Glomerular endothelial cell (primary cell): Measurements from ENCODE around the gene CA9. TPM values are rescaled to one million over a fixed set of nuclear protein-coding genes. Genes with fewer than 3 reads are reported as not detected.
"Not testable (repeated sequence)": the region's sequence is repeated elsewhere in the genome, so short reads cannot be mapped to it uniquely, and the experiment has no call there.

ENCODE experiments used
- DNase-seq: peaks from one replicate; pipeline ENCODE4 v3.0.0-alpha.2; 2011; ENCODE audit warnings: low read depth, low spot score; ENCODE audit errors: extremely low read depth
- total RNA-seq: library from RNA; depleted of rRNA; stranded (reverse); fragments of >200 nt; gene quantifications from 2 replicates; pipeline ENCODE4 v1.2.3, GENCODE V29; 2015

The CA9 gene
- total RNA-seq, result 0.15 TPM in 1 of 2 replicates, not detected in the other

DNA sequence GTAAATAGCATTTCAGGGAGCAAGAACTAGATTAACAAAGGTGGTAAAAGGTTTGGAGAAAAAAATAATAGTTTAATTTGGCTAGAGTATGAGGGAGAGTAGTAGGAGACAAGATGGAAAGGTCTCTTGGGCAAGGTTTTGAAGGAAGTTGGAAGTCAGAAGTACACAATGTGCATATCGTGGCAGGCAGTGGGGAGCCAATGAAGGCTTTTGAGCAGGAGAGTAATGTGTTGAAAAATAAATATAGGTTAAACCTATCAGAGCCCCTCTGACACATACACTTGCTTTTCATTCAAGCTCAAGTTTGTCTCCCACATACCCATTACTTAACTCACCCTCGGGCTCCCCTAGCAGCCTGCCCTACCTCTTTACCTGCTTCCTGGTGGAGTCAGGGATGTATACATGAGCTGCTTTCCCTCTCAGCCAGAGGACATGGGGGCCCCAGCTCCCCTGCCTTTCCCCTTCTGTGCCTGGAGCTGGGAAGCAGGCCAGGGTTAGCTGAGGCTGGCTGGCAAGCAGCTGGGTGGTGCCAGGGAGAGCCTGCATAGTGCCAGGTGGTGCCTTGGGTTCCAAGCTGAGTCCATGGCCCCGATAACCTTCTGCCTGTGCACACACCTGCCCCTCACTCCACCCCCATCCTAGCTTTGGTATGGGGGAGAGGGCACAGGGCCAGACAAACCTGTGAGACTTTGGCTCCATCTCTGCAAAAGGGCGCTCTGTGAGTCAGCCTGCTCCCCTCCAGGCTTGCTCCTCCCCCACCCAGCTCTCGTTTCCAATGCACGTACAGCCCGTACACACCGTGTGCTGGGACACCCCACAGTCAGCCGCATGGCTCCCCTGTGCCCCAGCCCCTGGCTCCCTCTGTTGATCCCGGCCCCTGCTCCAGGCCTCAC is at the start of gene CA9:
Gene CA9, plus strand, starts transcription at position 797 of the 893 bp plus-strand sequence. Its CDS starts 32 bp downstream, at position 829.
- DNase-seq, result no peak

DNA sequence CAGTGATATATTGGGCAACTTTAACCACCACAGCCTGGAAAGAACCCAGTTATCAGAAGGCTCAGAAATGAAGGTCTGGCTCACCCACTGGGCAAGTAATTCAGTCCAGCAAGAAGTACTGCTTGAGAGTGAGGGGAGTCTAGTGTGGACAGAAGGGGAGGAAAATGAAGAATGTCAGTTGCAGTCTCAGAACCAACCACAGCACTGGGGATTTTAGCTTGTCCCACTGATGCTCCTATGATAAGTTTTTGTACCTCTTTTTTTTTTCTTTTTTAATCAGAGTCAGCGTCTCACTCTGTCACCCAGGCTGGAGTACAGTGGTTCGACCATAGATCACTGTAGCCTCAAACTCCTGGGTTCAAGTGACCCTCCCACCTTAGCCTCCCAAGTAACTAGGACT is 46.2 kb upstream of the CA9 start:
- no peak for DNase-seq

DNA sequence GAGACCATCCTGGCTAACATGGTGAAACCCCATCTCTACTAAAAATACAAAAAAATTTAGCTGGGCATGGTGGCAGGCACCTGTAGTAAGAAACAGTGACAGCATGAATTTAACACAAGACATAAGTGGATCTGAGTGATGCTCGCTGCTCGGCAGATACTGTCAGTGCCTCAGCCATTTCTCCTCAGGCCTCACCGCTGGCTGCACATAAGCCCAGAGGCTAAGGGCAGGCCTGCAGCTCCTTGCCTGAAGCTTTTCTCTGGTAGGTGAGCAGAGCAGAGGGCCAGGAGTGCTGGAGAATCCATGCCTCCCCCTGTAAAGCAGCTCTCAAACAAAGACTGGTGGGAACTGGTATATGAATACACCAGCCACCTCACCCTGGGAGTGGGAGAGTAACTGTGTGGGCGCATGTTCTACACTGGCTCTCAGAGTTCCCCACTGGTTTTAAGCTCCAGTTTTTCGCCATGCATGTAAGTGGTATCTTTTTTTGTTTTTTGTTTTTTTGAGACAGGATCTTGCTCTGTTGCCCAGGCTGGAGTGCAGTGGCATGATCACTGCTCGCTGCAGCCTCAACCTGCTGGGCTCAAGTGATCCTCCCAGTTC is 45.2 kb upstream of the CA9 start:
- no peak for DNase-seq

DNA sequence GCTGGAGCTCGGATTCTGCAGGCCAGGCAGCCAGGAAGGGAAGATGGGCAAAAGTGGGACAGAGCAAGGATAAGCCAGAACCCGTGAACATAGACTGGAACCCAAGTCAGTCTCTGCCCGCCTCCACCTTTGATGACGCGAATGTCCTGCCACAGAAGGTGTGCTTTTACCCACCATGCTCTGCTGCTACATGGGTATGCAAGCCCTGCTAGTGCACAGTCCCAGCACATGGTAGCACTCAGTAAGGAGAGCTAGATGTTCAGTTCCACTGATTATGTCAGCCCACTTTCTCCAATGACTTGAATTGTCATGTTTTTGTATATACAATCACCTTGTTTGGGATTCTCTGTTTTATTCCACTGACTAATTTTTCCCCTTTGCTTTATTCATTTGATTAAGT is 44.1 kb upstream of the CA9 start:
- DNase-seq, result no peak

DNA sequence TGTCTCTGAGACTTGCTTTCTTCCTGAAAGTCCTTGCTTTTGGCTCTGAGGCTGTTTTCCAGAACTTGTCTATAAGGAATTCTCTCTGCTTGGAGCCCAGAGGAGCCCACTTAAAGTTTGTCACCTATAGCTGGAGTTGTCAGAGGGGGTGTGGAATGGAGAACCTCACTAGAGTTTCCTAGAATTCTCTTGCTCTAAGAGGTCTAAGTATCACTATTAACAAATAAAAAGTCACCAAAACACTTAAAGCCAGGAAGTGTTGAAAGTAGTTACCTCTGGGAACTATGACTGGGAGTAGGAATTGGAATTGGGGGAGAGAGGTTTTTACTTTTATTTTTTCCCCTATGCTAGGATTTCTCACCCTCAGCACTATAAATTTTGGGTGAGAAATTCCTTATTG is 38.0 kb upstream of the CA9 start:
- DNase-seq, result no peak

DNA sequence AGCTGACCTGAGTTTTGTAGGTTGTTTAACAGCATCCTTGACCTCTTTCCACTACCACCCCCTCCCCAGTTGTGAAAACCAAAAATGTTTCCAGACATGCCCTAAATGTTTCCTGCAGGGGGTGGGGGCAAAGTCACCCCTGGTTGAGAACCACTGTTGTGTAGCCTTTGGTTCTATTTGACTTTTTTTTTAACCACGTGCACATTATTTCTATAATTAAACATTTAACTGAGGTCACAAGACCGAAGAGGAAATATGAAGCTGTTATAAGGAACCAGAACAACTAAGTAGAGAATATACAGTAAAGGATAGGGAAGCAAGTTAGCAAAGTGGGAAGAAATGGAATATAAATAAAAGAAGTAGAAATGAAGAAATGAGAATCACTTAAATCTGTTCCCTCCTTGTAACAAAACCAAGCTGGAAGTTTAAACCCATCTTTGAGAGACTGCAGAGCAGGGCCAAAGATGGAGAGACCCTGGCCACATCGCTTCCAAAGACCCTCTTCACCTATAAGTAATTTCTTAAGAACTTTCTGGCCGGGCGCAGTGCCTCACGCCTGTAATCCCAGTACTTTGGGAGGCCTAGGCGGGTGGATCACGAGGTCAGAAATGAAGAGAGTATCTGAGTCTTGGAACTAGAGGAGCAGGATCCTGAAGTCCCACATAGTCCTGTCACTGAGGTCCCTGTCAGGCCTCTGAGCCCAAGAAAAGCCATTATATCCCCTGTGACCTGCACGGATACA is 37.4 kb upstream of the CA9 start:
- DNase-seq, result no peak

DNA sequence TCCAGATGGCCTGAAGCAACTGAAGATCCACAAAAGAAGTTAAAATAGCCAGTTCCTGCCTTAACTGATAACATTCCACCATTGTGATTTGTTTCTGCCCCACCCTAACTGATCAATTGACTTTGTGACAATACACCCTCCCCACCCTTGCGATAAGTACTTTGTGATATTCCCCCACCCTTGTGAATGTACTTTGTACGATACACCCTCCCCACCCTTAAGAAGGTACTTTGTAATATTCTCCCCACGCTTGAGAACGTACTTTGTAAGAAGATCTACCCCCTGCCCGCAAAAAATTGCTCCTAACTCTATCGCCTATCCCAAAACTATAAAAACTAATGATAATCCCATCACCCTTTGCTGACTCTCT is 36.9 kb upstream of the CA9 start:
- DNase-seq, result not testable (repeated sequence)

DNA sequence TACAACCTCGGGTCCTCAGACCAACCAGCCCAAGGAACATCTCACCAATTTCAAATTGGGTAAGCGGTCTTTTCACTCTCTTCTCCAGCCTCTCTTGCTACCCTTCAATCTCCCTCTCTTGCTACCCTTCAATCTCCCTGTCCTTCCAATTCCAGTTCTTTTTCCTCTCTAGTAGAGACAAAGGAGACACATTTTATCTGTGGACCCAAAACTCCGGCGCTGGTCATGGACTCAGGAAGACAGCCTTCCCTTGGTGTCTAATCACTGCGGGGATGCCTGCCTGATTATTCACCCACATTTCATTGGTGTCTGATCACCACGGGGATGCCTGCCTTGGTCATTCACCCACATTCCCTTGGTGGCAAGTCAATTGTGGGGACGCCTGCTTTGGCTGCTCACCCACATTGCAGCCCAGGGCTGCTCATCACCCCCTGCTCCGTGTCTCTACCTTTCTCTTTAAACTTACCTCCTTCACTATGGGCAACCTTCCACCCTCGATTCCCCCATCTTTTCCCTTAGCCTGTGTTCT is 36.2 kb upstream of the CA9 start:
- not testable (repeated sequence) for DNase-seq

DNA sequence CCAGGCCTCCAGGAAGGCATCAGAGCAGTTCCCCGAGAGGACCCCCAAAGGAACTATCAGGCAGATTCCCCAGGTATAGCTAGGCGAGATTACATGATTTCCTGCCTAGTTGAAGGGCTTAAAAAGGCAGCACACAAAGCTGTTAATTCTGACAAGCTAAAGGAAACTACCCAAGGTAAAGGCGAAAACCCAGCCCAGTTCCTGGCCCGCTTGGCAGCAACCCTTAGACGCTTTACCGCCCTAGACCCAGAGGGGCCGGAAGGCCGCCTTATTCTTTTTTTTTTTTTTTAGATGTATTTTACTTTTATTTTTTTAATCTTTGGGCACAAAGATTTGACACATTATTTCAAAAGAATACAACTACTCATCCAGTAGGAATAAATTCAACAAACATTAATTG is 35.0 kb upstream of the CA9 start:
- DNase-seq, result not testable (repeated sequence)

DNA sequence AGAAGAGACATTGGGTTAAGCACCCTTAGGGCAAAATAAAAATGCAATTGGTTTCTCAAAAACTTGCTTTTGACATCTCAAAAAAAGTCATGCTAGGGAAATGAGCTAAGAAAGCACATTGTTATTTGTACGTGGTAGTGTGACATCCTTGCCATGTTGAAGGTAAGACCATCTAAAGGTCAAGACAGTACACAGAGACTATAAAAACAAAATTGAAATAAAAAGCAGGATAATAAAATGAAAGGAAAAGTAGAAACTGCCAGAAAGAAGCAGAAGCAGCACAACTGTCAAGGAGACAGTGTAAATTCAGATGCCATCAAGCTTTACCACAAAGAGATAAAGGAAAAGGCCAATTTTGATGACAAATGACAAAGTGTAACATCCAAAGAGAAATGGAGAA is 34.5 kb upstream of the CA9 start:
- DNase-seq, result not testable (repeated sequence)

DNA sequence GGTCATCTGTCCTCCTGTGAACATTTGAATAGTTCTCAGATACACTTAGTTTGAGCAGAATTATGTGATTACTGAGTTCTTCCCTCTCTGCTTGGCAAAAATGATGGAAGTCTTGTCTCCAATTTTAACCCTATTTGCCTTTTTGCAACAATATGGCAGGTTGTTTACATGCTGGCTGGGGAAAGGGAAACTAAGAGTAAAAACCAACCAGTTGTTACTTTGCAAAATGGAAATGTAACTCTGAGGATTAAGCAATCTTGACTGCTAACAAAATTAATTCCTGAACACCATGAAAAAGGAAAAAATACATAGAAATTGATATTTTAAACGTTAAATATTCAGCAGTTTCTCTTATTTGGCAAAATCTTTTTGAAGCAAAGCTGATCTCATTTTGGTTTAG is 34.1 kb upstream of the CA9 start:
- DNase-seq, result no peak

DNA sequence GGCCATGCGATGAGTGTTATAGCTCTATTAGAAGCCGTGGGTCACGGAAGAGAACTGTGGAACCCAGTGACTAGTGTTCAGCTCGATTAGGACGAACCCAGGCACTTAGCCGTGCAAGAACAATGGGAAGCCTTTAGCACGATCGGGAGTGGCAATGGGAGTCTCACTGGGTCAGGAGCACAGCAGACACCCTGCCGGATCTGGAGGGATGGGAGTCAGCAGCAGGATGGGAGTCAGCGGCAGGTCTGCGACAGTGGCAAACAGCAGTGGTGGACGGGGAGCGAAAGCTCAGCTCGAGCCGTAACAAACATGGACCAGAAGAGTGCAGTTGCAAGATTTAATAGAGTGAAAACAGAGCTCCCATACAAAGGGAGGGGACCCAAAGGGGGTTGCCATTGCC is 33.3 kb upstream of the CA9 start:
- not testable (repeated sequence) for DNase-seq

DNA sequence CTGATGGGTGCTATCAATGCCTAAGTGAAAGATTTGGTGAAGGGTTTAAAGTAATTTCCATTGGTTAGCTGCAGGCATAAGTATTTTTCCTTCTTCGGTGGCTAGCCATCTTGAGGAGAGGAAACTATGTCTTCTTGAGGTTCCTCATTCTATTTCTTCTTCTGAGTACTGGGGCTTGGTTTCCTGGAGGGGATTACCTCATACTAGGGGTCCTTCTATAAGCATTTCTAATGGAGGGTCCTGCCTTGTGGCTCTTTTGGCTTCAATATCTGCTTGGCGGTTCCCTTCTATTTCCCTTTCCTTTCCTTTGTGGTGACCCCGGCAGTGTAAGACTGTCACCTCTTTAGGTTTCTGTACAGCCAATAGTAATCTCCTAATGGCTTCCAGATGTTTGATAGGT is 32.2 kb upstream of the CA9 start:
- DNase-seq, result not testable (repeated sequence)

DNA sequence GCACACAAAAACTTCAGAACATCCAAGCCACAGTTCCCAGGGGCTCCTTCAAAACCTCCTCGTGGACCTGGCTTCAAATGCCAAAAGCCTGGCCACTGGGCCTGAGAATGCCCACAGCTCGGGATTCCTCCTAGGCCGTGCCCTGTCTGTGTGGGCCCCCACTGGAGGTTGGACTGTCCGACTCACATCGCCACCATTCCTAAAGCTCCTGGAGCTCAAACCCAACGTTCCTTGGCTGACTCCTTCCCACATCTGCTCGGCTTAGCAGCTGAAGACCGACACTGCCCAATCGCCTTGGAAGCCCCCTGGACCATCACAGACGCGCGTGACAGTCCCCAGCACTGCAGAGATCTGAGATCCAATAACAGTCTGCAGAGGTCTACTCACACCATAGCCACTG is 30.7 kb upstream of the CA9 start:
- DNase-seq, result no peak

DNA sequence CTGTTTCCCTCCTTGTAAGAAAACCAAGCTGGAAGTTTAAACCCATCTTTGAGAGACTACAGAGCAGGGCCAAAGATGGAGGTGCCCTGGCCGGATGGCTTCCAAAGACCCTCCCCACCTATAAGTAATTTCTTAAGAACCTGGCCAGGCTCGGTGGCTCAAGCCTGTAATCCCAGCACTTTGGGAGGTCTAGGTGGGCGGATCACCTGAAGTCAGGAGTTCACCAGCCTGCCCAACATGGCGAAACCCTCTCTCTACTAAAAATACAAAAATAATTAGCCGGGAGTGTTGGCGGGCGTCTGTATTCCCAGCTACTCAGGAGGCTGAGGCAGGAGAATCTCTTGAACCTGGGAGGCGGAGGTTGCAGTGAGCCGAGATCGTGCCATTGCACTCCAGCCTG is 28.0 kb upstream of the CA9 start:
- DNase-seq, result not testable (repeated sequence)

DNA sequence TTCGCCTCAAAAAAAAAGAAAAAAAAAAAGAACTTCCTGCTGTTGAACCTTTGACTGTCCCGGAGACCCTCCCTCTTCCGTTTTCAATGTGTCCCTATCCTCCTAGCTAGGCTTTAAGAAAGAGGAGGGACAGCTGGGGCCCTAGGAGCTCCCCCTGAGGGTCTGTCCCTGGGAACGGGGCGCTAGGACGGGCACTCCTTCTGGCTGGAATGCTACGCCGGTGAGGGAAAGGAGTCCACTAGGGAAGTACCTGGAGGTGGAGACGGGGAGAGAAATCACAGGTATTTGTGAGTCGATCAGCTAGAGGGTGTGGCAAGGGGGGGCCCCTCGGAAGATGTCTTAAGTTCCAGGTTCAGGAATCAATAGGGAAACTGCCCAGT is 27.6 kb upstream of the CA9 start:
- DNase-seq, result no peak

DNA sequence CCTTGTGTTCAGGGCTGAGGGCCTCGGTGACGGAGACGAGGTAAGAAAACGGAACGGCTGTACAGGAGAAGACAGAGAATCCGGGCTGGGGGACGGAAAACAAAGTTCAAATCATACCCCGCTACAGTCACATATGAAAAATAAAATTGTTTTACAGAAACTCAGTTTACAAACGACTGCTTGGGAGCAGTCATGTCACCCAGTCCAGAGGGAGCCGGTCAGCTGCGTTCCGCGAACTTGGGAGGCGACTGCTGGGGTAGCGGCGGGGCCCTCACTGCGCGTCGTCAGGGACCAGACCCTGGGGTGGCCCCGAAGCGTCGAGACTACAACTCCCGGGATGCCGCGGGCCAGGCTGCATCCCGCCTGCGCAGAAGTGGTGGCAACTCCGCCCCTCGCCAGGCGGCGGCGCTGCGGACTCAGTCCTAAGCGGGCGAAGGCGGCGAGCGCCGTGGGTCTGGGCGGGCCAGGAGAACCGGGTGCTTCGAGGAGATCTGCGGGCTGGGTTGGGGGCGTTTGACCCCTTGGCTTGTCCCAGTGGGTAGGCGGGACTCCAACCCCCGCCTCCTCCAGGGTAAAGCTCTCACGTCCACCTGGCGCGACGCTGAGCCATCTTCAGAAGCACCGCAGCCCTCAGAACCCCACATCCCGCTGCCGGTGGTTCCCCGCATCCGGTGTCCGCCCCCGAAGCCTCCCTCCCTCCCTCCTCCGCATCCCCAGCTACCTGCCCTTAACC is 27.0 kb upstream of the CA9 start:
- no peak for DNase-seq

DNA sequence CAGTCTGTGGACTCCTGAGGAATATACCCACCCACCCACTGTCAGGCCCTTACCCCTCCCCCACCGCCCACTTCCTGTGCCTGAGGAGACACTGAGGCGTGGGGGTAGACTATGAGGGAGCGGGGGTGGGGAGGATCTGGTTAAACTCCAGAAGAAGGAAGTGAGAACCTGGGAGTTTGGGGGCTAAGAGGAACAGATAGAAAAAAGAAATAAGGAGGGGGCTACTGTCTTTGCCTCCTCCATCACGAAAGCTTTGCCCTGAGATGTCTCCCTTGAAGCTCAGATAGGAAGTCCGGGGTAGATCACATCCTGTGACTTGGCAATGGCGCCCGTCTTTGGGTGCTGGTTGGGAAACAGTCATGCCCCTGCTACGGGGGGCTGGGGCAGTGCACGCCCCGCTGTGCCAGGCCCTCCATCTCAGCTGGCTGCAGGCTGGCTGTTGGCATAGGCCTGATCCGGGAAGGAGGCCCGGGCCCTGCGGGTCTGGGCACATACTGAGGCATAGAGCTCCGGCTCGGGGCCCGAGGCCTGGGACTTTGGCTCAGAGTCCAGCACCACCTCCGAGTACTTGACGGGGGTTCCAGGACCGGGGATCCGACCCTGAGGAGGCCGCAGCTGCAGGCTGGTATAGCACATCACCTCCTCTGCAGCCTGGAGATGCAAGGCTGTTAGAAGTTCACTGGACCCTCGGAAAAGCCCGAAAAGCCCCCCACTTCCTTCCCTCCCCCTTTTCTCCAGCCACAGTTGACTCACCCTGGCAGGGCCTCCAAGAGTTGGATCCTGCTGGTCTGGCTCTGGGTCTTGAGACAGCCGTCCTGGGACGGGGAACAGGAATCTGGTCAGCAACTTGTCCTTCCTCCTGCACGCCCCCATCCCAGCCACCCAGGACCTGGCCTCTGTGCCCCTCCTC is 24.0 kb upstream of the CA9 start:
- DNase-seq, result no peak

DNA sequence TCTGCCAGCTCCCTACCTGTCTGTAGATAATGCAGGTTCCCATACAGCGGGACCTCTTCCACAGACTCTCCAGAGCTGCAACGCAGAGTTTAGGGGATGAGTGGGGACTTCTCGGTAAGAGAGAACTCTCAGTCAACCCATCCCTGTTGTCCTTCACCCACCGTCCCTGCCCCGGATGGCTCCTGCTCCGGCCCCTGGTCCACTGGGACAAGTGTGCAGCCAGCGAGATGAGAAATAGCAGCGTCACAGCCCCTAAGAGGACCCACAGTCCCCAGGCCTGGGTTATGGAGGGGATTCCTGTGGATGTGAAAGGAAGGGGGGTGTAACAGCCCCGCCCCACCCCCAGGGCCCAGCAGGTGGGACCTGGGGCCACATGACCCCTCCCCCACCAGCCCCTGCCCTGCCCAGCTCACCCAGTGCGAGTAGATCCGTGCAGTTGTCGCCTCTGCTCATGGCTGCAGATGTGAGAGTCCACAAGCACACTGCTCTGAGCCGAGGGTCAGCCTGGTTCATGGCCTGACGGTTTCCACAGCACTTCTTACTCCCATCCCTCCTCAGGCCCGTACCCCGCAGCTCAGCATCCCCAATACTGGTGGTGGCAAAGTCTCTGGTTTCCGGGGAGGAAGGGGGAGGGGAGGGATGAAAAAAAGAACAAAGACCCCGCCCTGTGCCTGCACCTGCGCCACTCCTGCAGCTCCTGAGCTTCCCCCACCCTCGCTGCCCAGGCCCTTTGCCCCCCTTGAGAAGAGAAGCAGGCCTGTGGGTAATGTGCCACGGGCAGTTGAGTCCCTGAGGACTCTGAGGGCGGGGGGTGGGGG is 23.2 kb upstream of the CA9 start, which contains the start of gene SIT1:
Gene SIT1, minus strand, starts transcription at position 591 of the 818 bp plus-strand sequence. Its CDS starts 78 bp downstream, at position 513.
- DNase-seq, result no peak
